H9 (cell line): ENCODE results near the gene CEACAM16. TPM values are rescaled to one million over a fixed set of nuclear protein-coding genes. Genes with fewer than 3 reads are reported as not detected.

Source experiments
- DNase-seq: peaks from one replicate; pipeline ENCODE4 v3.0.0-alpha.2; 2017
- H2AFZ ChIP-seq: one replicate; pipeline ENCODE4 v1.6.1; 2013; ENCODE audit warnings: mild to moderate bottlenecking, low read length, control low read depth, moderate library complexity
- H2AK5ac ChIP-seq: 2 replicates; pipeline ENCODE4 v1.6.1; 2013; ENCODE audit warnings: low read length, control low read depth, mixed read lengths; ENCODE audit not compliant: insufficient read length
- H2BK120ac ChIP-seq: one replicate; pipeline ENCODE4 v1.6.1; 2013; ENCODE audit warnings: low read depth, mild to moderate bottlenecking, low read length, control low read depth, inconsistent platforms; ENCODE audit not compliant: poor library complexity, severe bottlenecking
- H2BK12ac ChIP-seq: 2 replicates; pipeline ENCODE4 v1.6.1; 2013; ENCODE audit warnings: low read length, control low read depth, mixed read lengths, low read depth; ENCODE audit not compliant: insufficient read length
- H2BK15ac ChIP-seq: 2 replicates; pipeline ENCODE4 v1.6.1; 2013; ENCODE audit warnings: low read depth, low read length, control low read depth
- H2BK20ac ChIP-seq: one replicate; pipeline ENCODE4 v1.6.1; 2013; ENCODE audit warnings: low read depth, mild to moderate bottlenecking, low read length, control low read depth, inconsistent platforms; ENCODE audit not compliant: poor library complexity, severe bottlenecking
- H2BK5ac ChIP-seq: 2 replicates; pipeline ENCODE4 v1.6.1; 2013; ENCODE audit warnings: low read length, control low read depth, mixed read lengths; ENCODE audit not compliant: insufficient read length
- H3K14ac ChIP-seq: 2 replicates; pipeline ENCODE4 v1.6.1; 2013; ENCODE audit warnings: low read length, control low read depth; ENCODE audit not compliant: insufficient read depth
- H3K18ac ChIP-seq: 2 replicates; pipeline ENCODE4 v1.6.1; 2013; ENCODE audit warnings: low read depth, mild to moderate bottlenecking, mixed read lengths, low read length, control low read depth; ENCODE audit not compliant: insufficient read length
- H3K23ac ChIP-seq: 2 replicates; pipeline ENCODE4 v1.6.1; 2013; ENCODE audit warnings: low read length, control low read depth, mixed read lengths, low read depth; ENCODE audit not compliant: insufficient read length
- H3K23me2 ChIP-seq: 2 replicates; pipeline ENCODE4 v1.6.1; 2013; ENCODE audit warnings: low read depth, mild to moderate bottlenecking, mixed read lengths, low read length, control low read depth; ENCODE audit not compliant: insufficient read length, poor library complexity, severe bottlenecking
- H3K27ac ChIP-seq: 2 replicates; pipeline ENCODE4 v1.5.1; 2013; ENCODE audit warnings: low read length, control low read depth, mixed read lengths, low read depth; ENCODE audit not compliant: insufficient read length
- H3K27me3 ChIP-seq: 2 replicates; pipeline ENCODE4 v1.6.1; 2013; ENCODE audit warnings: low read length, control low read depth, inconsistent platforms; ENCODE audit not compliant: insufficient read depth
- H3K4ac ChIP-seq: 2 replicates; pipeline ENCODE4 v1.6.1; 2013; ENCODE audit warnings: low read depth, mild to moderate bottlenecking, control low read depth, inconsistent platforms, low read length, moderate library complexity
- H3K4me1 ChIP-seq: 2 replicates; pipeline ENCODE4 v1.6.1; 2013; ENCODE audit warnings: low read length, control low read depth, inconsistent platforms; ENCODE audit not compliant: insufficient read depth
- H3K4me2 ChIP-seq: 2 replicates; pipeline ENCODE4 v1.6.1; 2013; ENCODE audit warnings: low read length, control low read depth, mixed read lengths; ENCODE audit not compliant: insufficient read length, insufficient read depth
- H3K56ac ChIP-seq: 2 replicates; pipeline ENCODE4 v1.6.1; 2013; ENCODE audit warnings: low read depth, mild to moderate bottlenecking, mixed read lengths, low read length, control low read depth; ENCODE audit not compliant: insufficient read length
- H3K79me1 ChIP-seq: 2 replicates; pipeline ENCODE4 v1.6.1; 2013; ENCODE audit warnings: low read depth, mild to moderate bottlenecking, moderate library complexity, low read length, control low read depth, inconsistent platforms; ENCODE audit not compliant: insufficient read depth, poor library complexity, severe bottlenecking
- H3K79me2 ChIP-seq: 2 replicates; pipeline ENCODE4 v1.6.1; 2013; ENCODE audit warnings: low read length, control low read depth, inconsistent platforms; ENCODE audit not compliant: insufficient read depth
- H3K9ac ChIP-seq: 2 replicates; pipeline ENCODE4 v1.6.1; 2013; ENCODE audit warnings: low read length, control low read depth, mixed read lengths; ENCODE audit not compliant: insufficient read length; ENCODE audit errors: extremely low read depth
- H3K9me3 ChIP-seq: one replicate; pipeline ENCODE4 v1.6.1; 2013; ENCODE audit warnings: low read depth, low read length, inconsistent platforms; ENCODE audit not compliant: control insufficient read depth
- H3T11ph ChIP-seq: one replicate; pipeline ENCODE4 v1.6.1; 2013; ENCODE audit warnings: mild to moderate bottlenecking, low read length, control low read depth, inconsistent platforms
- H4K20me1 ChIP-seq: one replicate; pipeline ENCODE4 v1.6.1; 2013; ENCODE audit not compliant: control insufficient read depth, insufficient read length, insufficient read depth
- H4K5ac ChIP-seq: 2 replicates; pipeline ENCODE4 v1.6.1; 2013; ENCODE audit warnings: low read depth, mild to moderate bottlenecking, mixed read lengths, low read length, control low read depth; ENCODE audit not compliant: insufficient read length
- H4K8ac ChIP-seq: replicated peaks from 2 replicates; pipeline ENCODE4 v1.6.1; 2013; ENCODE audit warnings: low read length, control low read depth, mixed read lengths, low read depth; ENCODE audit not compliant: insufficient read length
- H4K91ac ChIP-seq: 2 replicates; pipeline ENCODE4 v1.6.1; 2013; ENCODE audit warnings: low read depth, mild to moderate bottlenecking, moderate library complexity, mixed read lengths, low read length, control low read depth; ENCODE audit not compliant: insufficient read length
- H3K27ac Mint-ChIP-seq, 3 experiments: 2 replicates in 2 of 3; 3 replicates in 1 of 3; pipeline ENCODE4 v1.8.0; 2020 to 2021; ENCODE audit warnings: mixed read lengths in 3 of 3, mild to moderate bottlenecking in 1 of 3, moderate library complexity in 1 of 3
- H3K27me3 Mint-ChIP-seq: 2 replicates; pipeline ENCODE4 v1.8.0; 2021; ENCODE audit warnings: low read depth, mild to moderate bottlenecking, moderate library complexity, mixed read lengths
- H3K36me3 Mint-ChIP-seq, 3 experiments: 2 replicates in 2 of 3; 3 replicates in 1 of 3; pipeline ENCODE4 v1.8.0; 2020 to 2021; ENCODE audit warnings: low read depth in 3 of 3, mixed read lengths in 3 of 3; ENCODE audit not compliant: insufficient read depth in 1 of 3
- H3K4me1 Mint-ChIP-seq, 2 experiments: 2 replicates each; pipeline ENCODE4 v1.8.0; 2020; ENCODE audit warnings: mixed read lengths in 2 of 2
- H3K4me3 Mint-ChIP-seq, 2 experiments: 2 replicates in 1 of 2; 3 replicates in 1 of 2; pipeline ENCODE4 v1.8.0; 2020 to 2021; ENCODE audit warnings: mild to moderate bottlenecking in 2 of 2, mixed read lengths in 2 of 2, moderate library complexity in 1 of 2
- H3K9me3 Mint-ChIP-seq, 2 experiments: 2 replicates in 1 of 2; 3 replicates in 1 of 2; pipeline ENCODE4 v1.8.0; 2020; ENCODE audit warnings: mild to moderate bottlenecking in 2 of 2, mixed read lengths in 2 of 2, moderate library complexity in 1 of 2
- CTCF ChIP-seq: fragments of 200-600 bp; sonication (generic); conservative IDR thresholded peaks from 3 replicates; pipeline ENCODE4 v1.8.0; 2021; ENCODE audit warnings: antibody characterized with exemption, mild to moderate bottlenecking
- WGBS: extraction: QIAGEN DNeasy Blood & Tissue Kit; methylation state at CpG from one replicate; pipeline ENCODE4 v1.1.7; 2013; ENCODE audit warnings: missing lambda C conversion rate, low lambda C conversion rate, mixed read lengths; ENCODE audit not compliant: insufficient read length; ENCODE audit errors: extremely low coverage; 5-methylcytosine and 5-hydroxymethylcytosine counted together
- total RNA-seq: library from RNA; stranded (reverse); gene quantifications from 2 replicates; pipeline ENCODE4 v1.2.1, GENCODE V29; 2021

The CEACAM16 gene
- total RNA-seq, 1 experiment from 2014 or later: not detected

GRCh38 chr19:44686896-44687295, 12.1 kb upstream of the CEACAM16 start:
- no peak overlapping the region for H3K4me2 ChIP-seq
- H3K27ac Mint-ChIP-seq: no peak overlapping the region
- no peak overlapping the region for H2BK120ac ChIP-seq
- peaks cover 11% of the 10 kb centered on the region for H3K27me3 Mint-ChIP-seq
- no peaks in the 10 kb centered on the region for H3K9me3 Mint-ChIP-seq
- H4K8ac ChIP-seq: no peak overlapping the region
- no peaks in the 10 kb centered on the region for H3K27me3 ChIP-seq
- peaks cover 15 to 18% of the 10 kb centered on the region in 2 experiments for H3K4me1 Mint-ChIP-seq
- no peak for DNase-seq
- no peak overlapping the region for H3K14ac ChIP-seq
- no peaks in the 10 kb centered on the region for H3K36me3 Mint-ChIP-seq
- H3K4ac ChIP-seq: no peak overlapping the region
- no peak overlapping the region for H3K18ac ChIP-seq
- no peak overlapping the region for H3K56ac ChIP-seq
- no peaks in the 10 kb centered on the region for H3K9me3 ChIP-seq
- no peak for TF ChIP-seq CTCF
- H3K9ac ChIP-seq: no peak overlapping the region
- H2BK20ac ChIP-seq: no peak overlapping the region
- no peaks in the 10 kb centered on the region for H4K20me1 ChIP-seq
- no peak overlapping the region for H3K4me3 Mint-ChIP-seq
- H2BK12ac ChIP-seq: no peak overlapping the region
- no CpG with 5 or more reads among the region's 4 CpGs for WGBS
- no peak overlapping the region for H3K23ac ChIP-seq
- H3K79me2 ChIP-seq: no peaks in the 10 kb centered on the region
- H2BK15ac ChIP-seq: no peak overlapping the region
- H3K27ac ChIP-seq: no peak overlapping the region
- H3K79me1 ChIP-seq: no peaks in the 10 kb centered on the region
- no peak overlapping the region for H2AFZ ChIP-seq
- H2AK5ac ChIP-seq: no peak overlapping the region
- H4K91ac ChIP-seq: no peak overlapping the region
- H3K23me2 ChIP-seq: no peaks in the 10 kb centered on the region
- peaks cover 2% of the 10 kb centered on the region; the same call in 1 of the 2 replicates for H3K4me1 ChIP-seq
- no peak overlapping the region for H3T11ph ChIP-seq
- H4K5ac ChIP-seq: no peak overlapping the region
- H2BK5ac ChIP-seq: no peak overlapping the region
